Activated CD4-positive, alpha-beta memory T cell treated with anti-CD3 and anti-CD28 coated beads, Interleukin-2, amount 10 ng/mL, durations not matched to agents 7 days and 5 days (primary cell): ENCODE results near the gene SHQ1. TPM values are rescaled to one million over a fixed set of nuclear protein-coding genes. Genes with fewer than 3 reads are reported as not detected.

Experiments used
- CTCF ChIA-PET: fragments of 350-600 bp; sonication (Branson Sonifier 250); formaldehyde crosslinking; loops from one replicate; lab custom pipeline; 2021; ENCODE audit warnings: antibody characterized with exemption, inconsistent platforms; lab: Charles Lee
- POLR2A ChIA-PET: fragments of 350-600 bp; sonication (Branson Sonifier 250); formaldehyde crosslinking; loops from one replicate; lab custom pipeline; 2021; ENCODE audit warnings: antibody characterized with exemption; lab: Charles Lee
- DNase-seq: peaks from one replicate; pipeline ENCODE4 v3.0.0-alpha.2; 2020
- H3K27ac Mint-ChIP-seq: one replicate; pipeline ENCODE4 v1.8.0; 2021; ENCODE audit warnings: mild to moderate bottlenecking, mixed read lengths
- H3K27me3 Mint-ChIP-seq: one replicate; pipeline ENCODE4 v1.8.0; 2021; ENCODE audit warnings: mixed read lengths
- H3K36me3 Mint-ChIP-seq: one replicate; pipeline ENCODE4 v1.8.0; 2021; ENCODE audit warnings: low read depth, mixed read lengths
- H3K4me1 Mint-ChIP-seq: one replicate; pipeline ENCODE4 v1.8.0; 2021; ENCODE audit warnings: mixed read lengths
- H3K4me3 Mint-ChIP-seq: one replicate; pipeline ENCODE4 v1.8.0; 2021; ENCODE audit warnings: mild to moderate bottlenecking, mixed read lengths
- H3K9me3 Mint-ChIP-seq: one replicate; pipeline ENCODE4 v1.8.0; 2021; ENCODE audit warnings: mixed read lengths
- total RNA-seq, 2 experiments: library from RNA; stranded (reverse); gene quantifications; one replicate each; pipeline ENCODE4 v1.2.3, GENCODE V29; 2021

SHQ1 gene
- total RNA-seq, 2 experiments from 2014 or later = 16.7 to 20.6 TPM

DNA sequence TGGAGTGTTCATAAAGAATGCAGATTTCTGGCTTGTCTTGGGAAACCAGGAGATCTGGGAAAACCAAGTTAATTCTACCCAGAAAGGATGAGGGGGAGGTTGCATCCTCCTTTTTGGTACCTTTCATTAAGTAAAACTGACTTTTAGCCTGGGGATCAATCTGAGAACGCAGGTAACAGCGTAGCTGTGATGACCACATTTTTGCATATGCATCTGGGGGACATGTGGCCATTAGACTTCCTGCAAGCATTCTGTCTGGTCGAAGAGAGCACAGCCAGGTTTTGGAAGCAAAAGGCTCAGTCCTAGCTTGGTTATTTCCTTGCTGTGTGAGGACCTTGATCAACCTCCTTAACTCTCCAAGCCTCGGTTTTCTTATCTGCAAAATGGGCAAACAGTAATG is 145.2 kb downstream of the SHQ1 start:
- H3K27ac Mint-ChIP-seq = no peak overlapping the region
- H3K9me3 Mint-ChIP-seq = no peaks in the 10 kb centered on the region
- CTCF ChIA-PET = no interaction called here
- H3K36me3 Mint-ChIP-seq = no peaks in the 10 kb centered on the region
- POLR2A ChIA-PET = no interaction called here
- H3K27me3 Mint-ChIP-seq = no peaks in the 10 kb centered on the region
- DNase-seq = no peak
- H3K4me3 Mint-ChIP-seq = no peak overlapping the region
- no peaks in the 10 kb centered on the region for H3K4me1 Mint-ChIP-seq

- no peak overlapping the region for H3K4me3 Mint-ChIP-seq
- H3K4me1 Mint-ChIP-seq = no peaks in the 10 kb centered on the region
- no peaks in the 10 kb centered on the region for H3K9me3 Mint-ChIP-seq
- H3K36me3 Mint-ChIP-seq = no peaks in the 10 kb centered on the region
- DNase-seq = no peak
- H3K27me3 Mint-ChIP-seq = no peaks in the 10 kb centered on the region
- ChIA-PET CTCF (no interaction called here), POLR2A (no interaction called here)
- H3K27ac Mint-ChIP-seq = no peak overlapping the region
These were observed 145.9 kb downstream of the SHQ1 start for GRCh38 chr3:72702390-72702789.

- CTCF ChIA-PET = no interaction called here
- no peak for DNase-seq
- H3K4me1 Mint-ChIP-seq = no peaks in the 10 kb centered on the region
- no peak overlapping the region for H3K27ac Mint-ChIP-seq
- no peaks in the 10 kb centered on the region for H3K36me3 Mint-ChIP-seq
- no peaks in the 10 kb centered on the region for H3K9me3 Mint-ChIP-seq
- no peak overlapping the region for H3K4me3 Mint-ChIP-seq
- POLR2A ChIA-PET = no interaction called here
- H3K27me3 Mint-ChIP-seq = no peaks in the 10 kb centered on the region
These were observed 148.1 kb downstream of the SHQ1 start for GRCh38 chr3:72700106-72700505.

- ChIA-PET POLR2A (no interaction called here), CTCF (no interaction called here)
- Mint-ChIP-seq H3K4me3 (no peak overlapping the region), H3K27me3 (no peaks in the 10 kb centered on the region), H3K9me3 (no peaks in the 10 kb centered on the region), H3K27ac (no peak overlapping the region), H3K4me1 (no peaks in the 10 kb centered on the region), H3K36me3 (no peaks in the 10 kb centered on the region)
- DNase-seq = no peak
These were observed 148.6 kb downstream of the SHQ1 start for GRCh38 chr3:72699631-72700030.

Other genes with a start within 250 kb of the SHQ1 start
- gene GXYLT2, start 39.6 kb upstream of the SHQ1 start, total RNA-seq = not detected
- gene PPP4R2, start 148.4 kb upstream of the SHQ1 start, total RNA-seq = 100 to 1,000 TPM; 105 to 106 TPM
- 1 to 10 TPM; 6.3 to 7.1 TPM for gene EBLN2, start 213.2 kb upstream of the SHQ1 start, total RNA-seq